ENCODE data around the gene BCL6. TPM values are rescaled to one million over a fixed set of nuclear protein-coding genes. Genes with fewer than 3 reads are reported as not detected.

BCL6 gene
- total RNA-seq, 1 experiment from 2014 or later: 10.2 TPM

DNA sequence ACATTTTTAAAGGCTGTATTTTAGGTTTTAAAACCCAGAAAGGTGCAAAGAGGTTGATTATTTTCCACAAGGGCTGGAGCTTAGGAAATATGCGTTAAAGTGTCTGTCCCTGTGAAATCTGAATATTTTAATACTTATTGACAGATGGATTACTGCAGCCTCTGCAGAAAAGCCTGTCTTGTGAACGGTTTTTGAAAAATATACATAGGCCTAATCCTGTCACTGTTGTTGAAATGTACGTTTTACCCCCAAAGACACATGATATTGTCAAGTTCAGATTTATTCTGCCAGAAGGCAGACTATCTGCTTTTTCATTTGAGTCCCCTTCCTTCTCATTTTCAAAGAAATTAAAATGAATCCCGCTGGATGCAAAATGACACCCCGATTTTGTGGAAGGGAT lies 2.2 kb upstream of the BCL6 start (continued):
- TF ChIP-seq AFF4 (CRISPR knock-in tag; IDR thresholded peaks at IDR 0.05; ENCODE audit: borderline replicate concordance) (no peak), TEAD4 (CRISPR knock-in tag; IDR thresholded peaks at IDR 0.05) (no peak), RORB (CRISPR knock-in tag; IDR thresholded peaks at IDR 0.05) (no peak), TEAD1 (CRISPR knock-in tag; IDR thresholded peaks at IDR 0.05) (no peak), NR2C2 (CRISPR knock-in tag; IDR thresholded peaks at IDR 0.05) (no peak), GTF2I (CRISPR knock-in tag; conservative IDR thresholded peaks at IDR 0.05) (no peak), FOXJ3 (CRISPR knock-in tag; IDR thresholded peaks at IDR 0.05; ENCODE audit: borderline replicate concordance) (no peak), ZNF671 (CRISPR knock-in tag; IDR thresholded peaks at IDR 0.05) (no peak), NR3C1 (CRISPR knock-in tag; conservative IDR thresholded peaks at IDR 0.05; ENCODE audit: low read depth) (no peak), ZMAT4 (CRISPR knock-in tag; IDR thresholded peaks at IDR 0.05) (no peak), OVOL2 (CRISPR knock-in tag; IDR thresholded peaks at IDR 0.05; ENCODE audit: borderline replicate concordance) (no peak)
- TF ChIP-seq, protein P1, sequence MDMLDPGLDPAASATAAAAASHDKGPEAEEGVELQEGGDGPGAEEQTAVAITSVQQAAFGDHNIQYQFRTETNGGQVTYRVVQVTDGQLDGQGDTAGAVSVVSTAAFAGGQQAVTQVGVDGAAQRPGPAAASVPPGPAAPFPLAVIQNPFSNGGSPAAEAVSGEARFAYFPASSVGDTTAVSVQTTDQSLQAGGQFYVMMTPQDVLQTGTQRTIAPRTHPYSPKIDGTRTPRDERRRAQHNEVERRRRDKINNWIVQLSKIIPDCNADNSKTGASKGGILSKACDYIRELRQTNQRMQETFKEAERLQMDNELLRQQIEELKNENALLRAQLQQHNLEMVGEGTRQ (CRISPR knock-in tag; IDR thresholded peaks at IDR 0.05): no peak
- TF ChIP-seq, protein P2, sequence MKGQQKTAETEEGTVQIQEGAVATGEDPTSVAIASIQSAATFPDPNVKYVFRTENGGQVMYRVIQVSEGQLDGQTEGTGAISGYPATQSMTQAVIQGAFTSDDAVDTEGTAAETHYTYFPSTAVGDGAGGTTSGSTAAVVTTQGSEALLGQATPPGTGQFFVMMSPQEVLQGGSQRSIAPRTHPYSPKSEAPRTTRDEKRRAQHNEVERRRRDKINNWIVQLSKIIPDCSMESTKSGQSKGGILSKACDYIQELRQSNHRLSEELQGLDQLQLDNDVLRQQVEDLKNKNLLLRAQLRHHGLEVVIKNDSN (CRISPR knock-in tag; IDR thresholded peaks at IDR 0.05): no peak
- TF ChIP-seq, protein P3, sequence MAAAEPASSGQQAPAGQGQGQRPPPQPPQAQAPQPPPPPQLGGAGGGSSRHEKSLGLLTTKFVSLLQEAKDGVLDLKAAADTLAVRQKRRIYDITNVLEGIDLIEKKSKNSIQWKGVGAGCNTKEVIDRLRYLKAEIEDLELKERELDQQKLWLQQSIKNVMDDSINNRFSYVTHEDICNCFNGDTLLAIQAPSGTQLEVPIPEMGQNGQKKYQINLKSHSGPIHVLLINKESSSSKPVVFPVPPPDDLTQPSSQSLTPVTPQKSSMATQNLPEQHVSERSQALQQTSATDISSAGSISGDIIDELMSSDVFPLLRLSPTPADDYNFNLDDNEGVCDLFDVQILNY (CRISPR knock-in tag; IDR thresholded peaks at IDR 0.05): no peak

DNA sequence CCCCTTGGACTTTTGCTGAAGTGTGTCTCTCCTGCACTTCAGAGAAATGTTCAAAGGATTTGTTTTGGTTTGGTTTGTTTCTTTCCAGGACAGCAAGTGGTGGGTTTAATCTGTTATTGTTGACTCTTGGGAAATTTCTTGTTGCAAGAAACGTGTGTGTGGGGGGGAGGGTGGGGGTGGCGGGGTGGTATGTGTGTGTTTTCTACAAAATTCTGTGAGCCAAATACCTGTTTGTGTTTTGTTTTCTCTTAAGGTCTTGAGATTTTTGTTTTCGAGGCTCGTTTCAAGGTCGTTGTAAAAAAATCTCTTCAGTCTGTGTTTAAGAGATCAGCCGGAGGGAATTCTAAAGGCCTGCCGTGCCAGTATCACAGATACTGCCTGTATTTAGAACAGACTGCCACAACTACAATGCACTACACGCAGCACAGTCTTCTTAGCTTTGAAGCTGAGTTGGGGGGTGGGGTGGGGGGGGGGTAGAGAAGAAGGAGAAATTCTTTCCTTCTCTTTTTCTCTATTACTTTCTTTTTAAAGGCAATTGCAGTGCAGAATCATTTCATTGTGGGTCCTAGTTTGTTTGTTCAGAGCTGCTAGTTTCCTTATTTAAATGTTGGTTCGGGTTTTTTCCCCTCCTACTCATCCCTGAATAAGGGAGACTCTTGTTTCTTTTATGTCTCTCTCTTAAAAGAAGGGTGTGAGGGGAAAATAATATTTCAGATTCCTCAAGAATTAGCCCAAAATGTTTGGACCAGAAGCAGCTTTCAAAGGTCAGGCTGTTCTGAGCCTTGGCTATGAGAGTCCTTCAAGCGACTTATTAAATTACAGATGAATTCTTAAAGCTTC lies 1.4 kb upstream of the BCL6 start:
- POLR2A ChIA-PET: interaction anchor here (0.8 to 4.0 kb wide), 10 partner anchors 7 to 1192 kb away, joined by 3 to 41 read pairs (median 4); partner anchors contain the start of gene LPP
- Mint-ChIP-seq H3K27me3 (ENCODE audit: low read depth) (peaks cover 8% of the 10 kb centered on the region), H3K9me3 (no peaks in the 10 kb centered on the region), H3K36me3 (no peaks in the 10 kb centered on the region), H3K4me3 (peak overlapping the region; percentile 82), H3K27ac (peak overlapping the region; percentile 100), H3K4me1 (peaks cover 69% of the 10 kb centered on the region)
- CTCF ChIA-PET: interaction anchor here (0.7 to 4.5 kb wide), 10 partner anchors 7 to 1208 kb away, joined by 3 to 78 read pairs (median 5); no protein-coding TSS in a partner anchor
- ATAC-seq (no peak), DNase-seq (ENCODE audit: low spot score) (no peak)
- TF ChIP-seq ZNF232 (CRISPR knock-in tag; IDR thresholded peaks at IDR 0.05) (no peak), CBFB (CRISPR knock-in tag; IDR thresholded peaks at IDR 0.05; ENCODE audit: low read depth) (no peak), PRRX2 (CRISPR knock-in tag; IDR thresholded peaks at IDR 0.05) (no peak), ESRRA (CRISPR knock-in tag; IDR thresholded peaks at IDR 0.05; ENCODE audit: borderline replicate concordance) (no peak), ATF3 (CRISPR knock-in tag; conservative IDR thresholded peaks at IDR 0.05) (no peak), E2F1 (CRISPR knock-in tag; IDR thresholded peaks at IDR 0.05) (no peak), JAZF1 (CRISPR knock-in tag; IDR thresholded peaks at IDR 0.05) (no peak)
- TF ChIP-seq, protein P4, sequence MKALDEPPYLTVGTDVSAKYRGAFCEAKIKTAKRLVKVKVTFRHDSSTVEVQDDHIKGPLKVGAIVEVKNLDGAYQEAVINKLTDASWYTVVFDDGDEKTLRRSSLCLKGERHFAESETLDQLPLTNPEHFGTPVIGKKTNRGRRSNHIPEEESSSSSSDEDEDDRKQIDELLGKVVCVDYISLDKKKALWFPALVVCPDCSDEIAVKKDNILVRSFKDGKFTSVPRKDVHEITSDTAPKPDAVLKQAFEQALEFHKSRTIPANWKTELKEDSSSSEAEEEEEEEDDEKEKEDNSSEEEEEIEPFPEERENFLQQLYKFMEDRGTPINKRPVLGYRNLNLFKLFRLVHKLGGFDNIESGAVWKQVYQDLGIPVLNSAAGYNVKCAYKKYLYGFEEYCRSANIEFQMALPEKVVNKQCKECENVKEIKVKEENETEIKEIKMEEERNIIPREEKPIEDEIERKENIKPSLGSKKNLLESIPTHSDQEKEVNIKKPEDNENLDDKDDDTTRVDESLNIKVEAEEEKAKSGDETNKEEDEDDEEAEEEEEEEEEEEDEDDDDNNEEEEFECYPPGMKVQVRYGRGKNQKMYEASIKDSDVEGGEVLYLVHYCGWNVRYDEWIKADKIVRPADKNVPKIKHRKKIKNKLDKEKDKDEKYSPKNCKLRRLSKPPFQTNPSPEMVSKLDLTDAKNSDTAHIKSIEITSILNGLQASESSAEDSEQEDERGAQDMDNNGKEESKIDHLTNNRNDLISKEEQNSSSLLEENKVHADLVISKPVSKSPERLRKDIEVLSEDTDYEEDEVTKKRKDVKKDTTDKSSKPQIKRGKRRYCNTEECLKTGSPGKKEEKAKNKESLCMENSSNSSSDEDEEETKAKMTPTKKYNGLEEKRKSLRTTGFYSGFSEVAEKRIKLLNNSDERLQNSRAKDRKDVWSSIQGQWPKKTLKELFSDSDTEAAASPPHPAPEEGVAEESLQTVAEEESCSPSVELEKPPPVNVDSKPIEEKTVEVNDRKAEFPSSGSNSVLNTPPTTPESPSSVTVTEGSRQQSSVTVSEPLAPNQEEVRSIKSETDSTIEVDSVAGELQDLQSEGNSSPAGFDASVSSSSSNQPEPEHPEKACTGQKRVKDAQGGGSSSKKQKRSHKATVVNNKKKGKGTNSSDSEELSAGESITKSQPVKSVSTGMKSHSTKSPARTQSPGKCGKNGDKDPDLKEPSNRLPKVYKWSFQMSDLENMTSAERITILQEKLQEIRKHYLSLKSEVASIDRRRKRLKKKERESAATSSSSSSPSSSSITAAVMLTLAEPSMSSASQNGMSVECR (CRISPR knock-in tag; IDR thresholded peaks at IDR 0.05; ENCODE audit: borderline replicate concordance): no peak

Measured in WTC11 (cell line).